LNCaP clone FGC (cell line): ENCODE results near the gene PSMB5.

Source experiments
- DNase-seq: peaks from one replicate; pipeline ENCODE4 v3.0.0-alpha.2; 2011; ENCODE audit warnings: low read depth
- H3K4me3 ChIP-seq: 2 replicates; pipeline ENCODE4 v1.5.1; 2011; ENCODE audit warnings: mild to moderate bottlenecking, low read depth, low read length, control low read depth
- CTCF ChIP-seq: IDR thresholded peaks from 2 replicates; pipeline ENCODE4 v1.5.1; 2012; ENCODE audit warnings: mild to moderate bottlenecking; ENCODE audit not compliant: control insufficient read depth, insufficient read depth; ENCODE audit errors: extremely low read depth

The PSMB5 gene

GRCh38 chr14:23034498-23035302 lies at the start of gene PSMB5:
PSMB5 (minus strand) TSS chr14:23034900; CDS start chr14:23034881, 19 bp downstream.
- TF ChIP-seq CTCF, result no peak
- H3K4me3 ChIP-seq, result peak within 1 kb of the TSS; percentile 93
- DNase-seq, result peak; percentile 95

- DNase-seq, result no peak
- TF ChIP-seq CTCF, result no peak
These were observed 45.8 kb upstream of the PSMB5 start for GRCh38 chr14:23080474-23080873.

GRCh38 chr14:23079716-23080115 lies 45.0 kb upstream of the PSMB5 start:
- no peak overlapping the region for H3K4me3 ChIP-seq
- no peak for TF ChIP-seq CTCF
- DNase-seq, result no peak

More at GRCh38 chr14:23080474-23080873, 45.8 kb upstream of the PSMB5 start:
- H3K4me3 ChIP-seq, result no peak overlapping the region

GRCh38 chr14:23078692-23079116 lies 44.0 kb upstream of the PSMB5 start:
- H3K4me3 ChIP-seq, result no peak overlapping the region
- DNase-seq, result no peak
- TF ChIP-seq CTCF, result no peak

GRCh38 chr14:23077962-23078361 lies 43.3 kb upstream of the PSMB5 start:
- H3K4me3 ChIP-seq, result no peak overlapping the region
- TF ChIP-seq CTCF, result no peak
- no peak for DNase-seq

GRCh38 chr14:23076785-23077408 lies 42.2 kb upstream of the PSMB5 start:
- no peak for DNase-seq
- H3K4me3 ChIP-seq, result no peak overlapping the region
- peak; percentile 58 for TF ChIP-seq CTCF
